AG04449 (cell line): ENCODE results near the gene ID2.

Source experiments
- CTCF ChIA-PET: fragments of 350-600 bp; formaldehyde crosslinking; extraction: SDS; loops from one replicate; lab custom pipeline; 2021; ENCODE audit warnings: antibody characterized with exemption; lab: Yijun Ruan, JAX
- POLR2A ChIA-PET: fragments of 400-600, 350-600 bp; formaldehyde crosslinking; extraction: SDS; loops from one replicate; lab custom pipeline; 2020; ENCODE audit warnings: antibody characterized with exemption, inconsistent platforms; lab: Yijun Ruan, JAX
- DNase-seq: peaks from one replicate; pipeline ENCODE4 v3.0.0-alpha.2; 2010; ENCODE audit warnings: low read depth, low spot score
- H3K4me3 ChIP-seq: 2 replicates; pipeline ENCODE4 v1.5.1; 2011; ENCODE audit warnings: low read depth, mild to moderate bottlenecking, control low read depth, low read length
- TF ChIP-seq, protein P1 (sequence below): IDR thresholded peaks from one replicate; pipeline ENCODE4 v1.5.1; 2011; ENCODE audit warnings: mild to moderate bottlenecking, moderate library complexity, low read length, control low read depth, inconsistent platforms; ENCODE audit not compliant: insufficient read depth; ENCODE audit errors: missing control alignments

The ID2 gene

DNA sequence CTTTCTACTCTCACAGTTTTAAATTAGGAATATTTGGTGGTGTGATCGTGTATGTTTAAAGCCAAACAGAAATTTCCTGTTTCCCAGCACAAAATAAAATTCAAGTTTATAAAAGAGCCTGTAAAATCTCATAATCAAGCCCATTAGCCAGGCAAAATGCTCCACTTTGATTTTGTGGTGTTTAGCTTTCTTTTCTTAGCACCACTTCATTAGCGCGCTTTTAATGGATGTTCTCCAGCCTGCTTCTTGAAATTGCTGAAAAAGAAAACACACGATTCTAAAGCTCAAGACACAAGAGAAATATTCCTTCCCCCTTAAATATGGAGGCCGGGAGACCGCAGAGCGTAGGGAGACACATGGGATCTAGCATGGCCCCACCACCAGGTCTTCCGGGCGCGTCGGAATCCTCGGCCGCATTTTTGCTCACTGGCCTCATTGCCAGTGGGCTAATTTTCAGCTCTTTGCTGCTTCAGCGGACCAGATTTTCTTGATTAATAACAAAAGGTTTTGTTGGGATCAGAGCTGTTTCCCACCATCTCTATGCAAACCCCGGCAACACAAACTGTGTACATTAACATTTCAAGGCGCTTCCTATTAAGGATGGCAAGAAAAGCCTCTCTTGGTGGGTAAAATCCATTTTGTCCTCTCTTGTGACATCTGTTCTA is 40.4 kb upstream of the ID2 start:
- H3K4me3 ChIP-seq = no peak overlapping the region
- TF ChIP-seq, protein P1, sequence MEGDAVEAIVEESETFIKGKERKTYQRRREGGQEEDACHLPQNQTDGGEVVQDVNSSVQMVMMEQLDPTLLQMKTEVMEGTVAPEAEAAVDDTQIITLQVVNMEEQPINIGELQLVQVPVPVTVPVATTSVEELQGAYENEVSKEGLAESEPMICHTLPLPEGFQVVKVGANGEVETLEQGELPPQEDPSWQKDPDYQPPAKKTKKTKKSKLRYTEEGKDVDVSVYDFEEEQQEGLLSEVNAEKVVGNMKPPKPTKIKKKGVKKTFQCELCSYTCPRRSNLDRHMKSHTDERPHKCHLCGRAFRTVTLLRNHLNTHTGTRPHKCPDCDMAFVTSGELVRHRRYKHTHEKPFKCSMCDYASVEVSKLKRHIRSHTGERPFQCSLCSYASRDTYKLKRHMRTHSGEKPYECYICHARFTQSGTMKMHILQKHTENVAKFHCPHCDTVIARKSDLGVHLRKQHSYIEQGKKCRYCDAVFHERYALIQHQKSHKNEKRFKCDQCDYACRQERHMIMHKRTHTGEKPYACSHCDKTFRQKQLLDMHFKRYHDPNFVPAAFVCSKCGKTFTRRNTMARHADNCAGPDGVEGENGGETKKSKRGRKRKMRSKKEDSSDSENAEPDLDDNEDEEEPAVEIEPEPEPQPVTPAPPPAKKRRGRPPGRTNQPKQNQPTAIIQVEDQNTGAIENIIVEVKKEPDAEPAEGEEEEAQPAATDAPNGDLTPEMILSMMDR = no peak
- ChIA-PET CTCF (interaction anchor here (1.2 kb wide), 1 partner anchor 39 kb away, joined by 4 read pairs; no protein-coding TSS in a partner anchor), POLR2A (no interaction called here)
- DNase-seq = no peak

DNA sequence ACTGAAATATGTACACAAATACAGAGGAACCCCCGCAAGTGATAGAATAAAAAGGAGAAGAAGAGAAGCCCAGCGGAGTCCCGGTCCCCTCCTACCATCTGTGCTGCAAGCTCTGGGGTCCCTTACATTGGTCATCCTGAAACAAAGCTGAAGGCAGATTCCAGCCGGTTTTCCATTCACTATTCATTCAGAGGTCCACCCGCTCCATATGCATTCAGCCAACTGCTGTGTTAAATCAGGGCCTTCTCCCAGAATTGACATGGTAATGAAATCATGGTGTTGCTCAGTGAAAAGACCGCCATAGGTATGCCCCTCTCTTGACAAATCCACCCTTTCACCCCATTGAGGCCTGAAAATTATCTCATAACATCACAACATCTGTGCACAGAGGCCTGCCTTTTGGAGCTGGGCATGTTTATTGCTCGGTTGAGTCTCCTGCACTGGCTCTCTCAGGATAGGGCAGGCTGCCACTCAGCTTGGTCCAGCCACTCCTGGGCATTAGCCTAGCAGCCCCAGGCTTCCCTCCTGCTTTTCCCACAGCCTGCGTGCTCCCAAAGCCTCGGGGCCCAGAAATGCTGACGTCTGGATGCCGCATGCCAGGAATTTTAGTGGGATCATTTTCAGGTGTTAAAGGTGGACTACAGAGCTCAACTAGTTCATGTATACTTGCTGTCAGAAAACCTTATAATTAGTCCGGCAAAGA is 39.3 kb upstream of the ID2 start:
- CTCF ChIA-PET = interaction anchor here (1.2 kb wide), 1 partner anchor 38 kb away, joined by 4 read pairs; no protein-coding TSS in a partner anchor
- POLR2A ChIA-PET = interaction anchor here (1.3 kb wide), 1 partner anchor 40 kb away, joined by 5 read pairs; the partner anchor contains the start of gene ID2

DNA sequence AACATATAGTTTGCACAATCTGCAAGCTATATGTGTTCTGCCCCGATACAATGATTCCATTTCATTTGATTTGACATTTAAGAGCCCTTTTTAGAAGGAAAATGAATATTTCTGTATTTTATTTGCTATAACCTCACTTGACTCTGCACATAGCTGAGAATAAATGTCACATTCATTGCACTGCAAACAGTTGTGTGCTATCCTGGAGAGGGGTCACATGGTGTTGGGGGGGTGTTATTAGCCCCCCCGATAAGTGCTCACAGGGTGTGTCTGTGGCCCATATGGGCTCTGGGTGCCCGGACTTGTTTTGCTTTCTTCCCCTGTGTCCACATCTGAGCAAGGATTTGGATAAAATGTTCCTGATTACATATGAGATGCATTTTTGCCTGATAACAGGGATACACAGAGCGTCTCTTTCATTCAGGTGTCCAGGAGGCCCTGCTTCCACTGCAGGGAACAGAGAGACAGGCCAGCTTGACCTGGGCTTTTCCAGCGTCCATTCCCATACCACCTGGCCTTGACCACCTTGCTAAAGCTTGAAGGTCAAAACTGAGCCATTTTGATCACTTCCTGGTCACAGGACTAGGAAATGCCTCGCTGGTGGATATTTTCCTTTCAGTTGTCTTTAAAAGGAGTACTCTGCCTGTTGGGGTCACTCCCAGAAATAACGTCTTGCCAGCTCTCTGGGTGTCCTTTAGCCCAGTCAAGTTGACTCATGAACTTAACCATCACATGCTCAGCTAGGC is 38.4 kb upstream of the ID2 start:
- DNase-seq = no peak
- no peak overlapping the region for H3K4me3 ChIP-seq
- ChIA-PET CTCF (no interaction called here), POLR2A (interaction anchor here (1.3 kb wide), 1 partner anchor 39 kb away, joined by 5 read pairs; the partner anchor contains the start of gene ID2)
- TF ChIP-seq, protein P1 = no peak

More for the DNA sequence above, 39.3 kb upstream of the ID2 start:
- DNase-seq = no peak
- TF ChIP-seq, protein P1 = no peak
- no peak overlapping the region for H3K4me3 ChIP-seq

DNA sequence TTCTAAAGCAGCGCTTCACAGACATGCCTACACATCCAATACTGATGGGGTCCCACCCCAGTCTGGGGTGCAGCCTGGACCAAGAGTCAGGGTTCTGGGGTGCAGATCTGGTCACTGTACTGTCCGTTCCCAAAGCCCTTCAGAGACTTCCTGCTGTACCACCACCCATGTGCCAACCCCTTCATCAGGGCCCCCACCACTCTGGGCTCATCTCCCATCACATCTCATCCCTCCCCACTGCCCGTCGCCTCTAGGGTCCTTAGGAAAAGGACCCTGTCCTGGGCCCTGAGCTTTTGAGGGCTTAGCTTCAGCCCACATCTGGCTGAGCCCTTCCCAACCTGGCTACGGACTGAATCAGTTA is 37.9 kb upstream of the ID2 start:
- no peak for DNase-seq
- H3K4me3 ChIP-seq = no peak overlapping the region
- ChIA-PET POLR2A (interaction anchor here (1.3 kb wide), 1 partner anchor 38 kb away, joined by 5 read pairs; the partner anchor contains the start of gene ID2), CTCF (no interaction called here)
- TF ChIP-seq, protein P1 = no peak

DNA sequence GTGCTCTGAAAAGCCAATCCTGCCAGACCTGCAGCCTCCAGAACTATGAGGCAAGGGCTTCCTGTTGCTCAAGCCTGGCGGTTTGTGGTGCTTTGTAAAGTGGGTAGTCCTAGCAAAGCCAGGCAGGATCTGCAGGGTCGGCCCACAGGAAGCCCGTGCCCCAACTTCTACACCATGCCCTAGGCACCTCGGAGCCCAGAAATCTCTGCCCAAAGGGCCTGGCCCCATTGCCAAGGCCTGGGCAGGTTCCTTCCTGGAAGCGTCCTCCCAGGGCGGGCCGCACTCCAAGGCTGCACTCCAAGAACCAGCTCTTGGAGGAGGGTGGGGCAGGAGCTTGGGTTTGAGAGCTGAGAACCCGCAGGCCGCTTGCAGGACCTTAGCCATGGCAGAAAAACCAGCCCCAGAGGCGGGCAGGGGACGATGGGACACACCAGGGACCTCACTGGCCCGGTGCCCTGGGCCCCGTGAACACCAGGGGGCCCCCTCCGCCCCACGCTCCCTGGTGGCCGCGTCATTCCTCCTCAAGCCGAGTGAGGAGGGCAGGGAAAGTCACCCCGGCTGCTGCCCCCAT is 37.2 kb upstream of the ID2 start:
- ChIA-PET POLR2A (no interaction called here), CTCF (no interaction called here)
- no peak for DNase-seq
- no peak overlapping the region for H3K4me3 ChIP-seq
- TF ChIP-seq, protein P1 = no peak
